IgD-negative memory B cell (primary cell): ENCODE data around the gene PEAR1. TPM values are rescaled to one million over a fixed set of nuclear protein-coding genes. Genes with fewer than 3 reads are reported as not detected.
"Not testable (repeated sequence)": the region's sequence is repeated elsewhere in the genome, so short reads cannot be mapped to it uniquely, and the experiment has no call there.

ENCODE experiments used
- H3K27ac Mint-ChIP-seq, 3 donors: one replicate each; pipeline ENCODE4 v1.8.0; 2020 to 2022; ENCODE audit warnings: mild to moderate bottlenecking in 3 of 3, mixed read lengths in 3 of 3, moderate library complexity in 1 of 3
- H3K27me3 Mint-ChIP-seq: one replicate; pipeline ENCODE4 v1.8.0; 2021; ENCODE audit warnings: mixed read lengths
- H3K36me3 Mint-ChIP-seq: one replicate; pipeline ENCODE4 v1.8.0; 2020; ENCODE audit warnings: mild to moderate bottlenecking, mixed read lengths
- H3K4me1 Mint-ChIP-seq, 3 donors: one replicate each; pipeline ENCODE4 v1.8.0; 2020 to 2022; ENCODE audit warnings: mixed read lengths in 3 of 3, mild to moderate bottlenecking in 1 of 3
- H3K4me3 Mint-ChIP-seq, 4 donors: one replicate each; pipeline ENCODE4 v1.8.0; 2020 to 2022; ENCODE audit warnings: mild to moderate bottlenecking in 4 of 4, mixed read lengths in 4 of 4, moderate library complexity in 3 of 4
- H3K9me3 Mint-ChIP-seq, 3 donors: one replicate each; pipeline ENCODE4 v1.8.0; 2020 to 2021; ENCODE audit warnings: mixed read lengths in 3 of 3, mild to moderate bottlenecking in 1 of 3
- polyA plus RNA-seq: library from polyadenylated mRNA; unstranded; fragments of 300-500 nt; fragmentation: Illumina TruSeq; gene quantifications from one replicate; pipeline ENCODE4 v1.2.3, GENCODE V29; 2021

The PEAR1 gene
- polyA plus RNA-seq, 1 donor from 2014 or later = not detected

DNA sequence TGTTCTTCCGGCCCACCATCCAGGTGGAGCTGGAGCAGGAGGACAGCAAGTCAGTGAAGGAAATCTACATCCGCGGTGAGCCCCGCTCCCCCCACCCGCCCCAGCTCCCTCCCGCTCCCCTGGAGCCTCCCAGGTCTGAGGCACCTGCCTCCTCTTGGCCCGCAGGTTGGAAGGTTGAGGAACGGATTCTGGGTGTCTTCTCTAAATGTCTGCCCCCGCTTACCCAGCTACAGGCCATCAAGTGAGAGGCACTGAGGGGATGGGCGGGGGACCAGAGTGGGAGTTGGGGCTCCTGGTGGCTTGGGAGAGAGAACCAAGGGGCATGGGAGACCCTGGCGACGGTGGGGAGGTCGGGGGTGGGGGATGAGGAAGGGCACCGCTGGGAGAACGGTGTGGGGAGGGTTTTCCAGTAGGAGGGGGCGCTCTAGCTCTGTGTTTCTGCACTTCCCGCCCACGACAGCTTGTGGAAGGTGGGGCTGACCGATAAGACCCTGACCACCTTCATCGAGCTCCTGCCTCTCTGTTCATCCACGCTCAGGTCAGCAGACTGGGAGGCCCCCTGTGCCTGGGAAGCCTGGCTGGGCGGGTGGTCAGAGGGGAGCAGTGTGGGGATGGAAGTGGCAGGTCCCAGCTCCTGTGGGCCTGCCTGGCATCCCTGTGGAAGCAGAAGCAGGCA lies 31.1 kb downstream of the PEAR1 start:
- Mint-ChIP-seq H3K27ac (no peak overlapping the region), H3K4me3 (peak overlapping the region in 1 of 4 donors; percentile 63), H3K36me3 (no peaks in the 10 kb centered on the region), H3K9me3 (peaks cover 0 to 4% (median 0%) of the 10 kb centered on the region in 3 donors), H3K4me1 (peaks cover 11 to 13% (median 12%) of the 10 kb centered on the region in 3 donors), H3K27me3 (peaks cover 72% of the 10 kb centered on the region)

DNA sequence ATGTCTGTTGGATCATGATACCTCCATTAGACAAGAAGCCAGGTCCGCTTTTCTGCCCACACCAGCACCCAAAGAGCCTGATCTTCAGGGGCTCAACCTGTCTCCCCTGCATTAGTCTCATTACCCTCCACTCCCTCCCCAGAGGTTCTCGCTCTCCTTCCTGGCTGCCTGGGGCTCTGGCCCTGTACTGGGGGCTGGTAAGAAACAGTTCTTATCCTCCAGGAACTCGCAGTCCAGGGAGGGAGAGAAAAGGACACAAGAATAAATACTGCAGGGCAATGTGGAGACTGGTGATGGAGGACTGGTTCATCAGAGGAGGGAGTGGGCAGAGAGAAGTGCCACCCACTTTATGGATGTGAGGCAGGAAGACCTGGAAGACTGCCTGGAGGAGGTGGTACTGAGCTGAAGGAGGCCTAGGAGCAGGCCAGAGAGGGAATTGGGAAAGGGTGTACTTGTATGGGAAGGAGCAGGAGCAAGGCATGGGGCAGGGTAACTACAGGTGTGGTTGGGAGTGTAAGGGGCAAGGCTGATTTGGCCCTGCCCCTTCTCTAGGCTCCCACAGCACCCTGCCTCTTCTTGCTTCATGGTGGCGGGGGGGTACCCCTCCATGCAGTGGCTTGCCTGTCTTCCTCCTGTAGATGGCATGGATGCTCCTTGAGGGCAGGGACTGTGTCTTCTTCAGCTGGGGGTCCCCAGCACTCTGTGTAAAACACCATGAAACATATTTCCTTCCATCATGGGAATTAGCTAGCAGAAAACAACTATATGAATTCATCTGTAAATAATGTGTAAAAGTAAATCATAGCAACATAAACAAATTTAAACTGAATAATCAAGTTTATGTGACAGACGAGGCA lies 31.9 kb downstream of the PEAR1 start:
- H3K4me3 Mint-ChIP-seq = peak overlapping the region in 1 of 4 donors; percentile 63
- H3K36me3 Mint-ChIP-seq = no peaks in the 10 kb centered on the region
- H3K9me3 Mint-ChIP-seq = peaks cover 0 to 4% (median 0%) of the 10 kb centered on the region in 3 donors
- H3K27me3 Mint-ChIP-seq = peaks cover 74% of the 10 kb centered on the region
- peaks cover 11 to 13% (median 12%) of the 10 kb centered on the region in 3 donors for H3K4me1 Mint-ChIP-seq
- H3K27ac Mint-ChIP-seq = no peak overlapping the region

DNA sequence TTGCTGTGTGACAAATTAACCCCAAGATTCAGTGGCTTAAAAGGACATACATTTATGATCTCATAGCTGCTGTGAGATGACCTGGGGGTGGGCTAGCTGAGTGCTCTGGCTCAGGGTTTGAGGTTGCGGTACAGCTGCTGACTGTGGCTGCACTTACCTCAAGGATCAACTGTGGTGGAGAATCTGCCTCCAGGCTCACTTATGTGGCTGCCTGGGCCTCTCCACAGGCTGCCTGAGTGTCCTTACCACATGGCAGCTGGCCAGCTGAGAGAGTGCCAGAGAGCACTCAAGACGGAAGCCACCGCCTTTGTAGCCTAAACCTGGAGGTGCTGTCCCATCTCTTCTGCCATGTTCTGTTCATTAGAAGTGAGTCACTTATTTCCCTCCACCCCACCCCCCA lies 32.7 kb downstream of the PEAR1 start:
- Mint-ChIP-seq H3K4me1 (peaks cover 9 to 13% (median 12%) of the 10 kb centered on the region in 3 donors), H3K9me3 (peaks cover 0 to 4% (median 0%) of the 10 kb centered on the region in 3 donors), H3K27me3 (peaks cover 74% of the 10 kb centered on the region), H3K4me3 (no peak overlapping the region), H3K27ac (no peak overlapping the region), H3K36me3 (no peaks in the 10 kb centered on the region)

DNA sequence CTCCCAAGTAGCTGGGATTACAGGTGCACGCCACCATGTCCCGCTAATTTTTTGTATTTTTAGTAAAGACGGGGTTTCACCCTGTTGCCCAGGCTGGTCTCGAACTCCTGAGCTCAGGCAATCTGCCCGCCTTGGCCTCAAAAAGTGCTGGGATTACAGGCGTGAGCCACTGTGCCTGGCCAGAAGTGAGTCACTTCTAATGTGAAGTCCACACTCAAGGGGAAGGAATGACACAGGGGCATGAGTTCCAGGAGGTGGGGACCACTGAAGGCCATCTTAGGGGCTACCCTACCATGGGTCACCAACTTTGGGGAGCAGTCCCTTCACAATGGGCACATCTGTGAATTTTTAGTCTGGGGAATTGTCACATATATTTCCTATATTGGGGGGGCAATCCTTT lies 33.2 kb downstream of the PEAR1 start:
- H3K9me3 Mint-ChIP-seq, H3K27ac Mint-ChIP-seq, H3K36me3 Mint-ChIP-seq: not testable (repeated sequence)
- Mint-ChIP-seq H3K4me1 (peaks cover 9 to 13% (median 12%) of the 10 kb centered on the region in 3 donors), H3K27me3 (peaks cover 78% of the 10 kb centered on the region), H3K4me3 (peak overlapping the region in 1 of 4 donors; percentile 77)

DNA sequence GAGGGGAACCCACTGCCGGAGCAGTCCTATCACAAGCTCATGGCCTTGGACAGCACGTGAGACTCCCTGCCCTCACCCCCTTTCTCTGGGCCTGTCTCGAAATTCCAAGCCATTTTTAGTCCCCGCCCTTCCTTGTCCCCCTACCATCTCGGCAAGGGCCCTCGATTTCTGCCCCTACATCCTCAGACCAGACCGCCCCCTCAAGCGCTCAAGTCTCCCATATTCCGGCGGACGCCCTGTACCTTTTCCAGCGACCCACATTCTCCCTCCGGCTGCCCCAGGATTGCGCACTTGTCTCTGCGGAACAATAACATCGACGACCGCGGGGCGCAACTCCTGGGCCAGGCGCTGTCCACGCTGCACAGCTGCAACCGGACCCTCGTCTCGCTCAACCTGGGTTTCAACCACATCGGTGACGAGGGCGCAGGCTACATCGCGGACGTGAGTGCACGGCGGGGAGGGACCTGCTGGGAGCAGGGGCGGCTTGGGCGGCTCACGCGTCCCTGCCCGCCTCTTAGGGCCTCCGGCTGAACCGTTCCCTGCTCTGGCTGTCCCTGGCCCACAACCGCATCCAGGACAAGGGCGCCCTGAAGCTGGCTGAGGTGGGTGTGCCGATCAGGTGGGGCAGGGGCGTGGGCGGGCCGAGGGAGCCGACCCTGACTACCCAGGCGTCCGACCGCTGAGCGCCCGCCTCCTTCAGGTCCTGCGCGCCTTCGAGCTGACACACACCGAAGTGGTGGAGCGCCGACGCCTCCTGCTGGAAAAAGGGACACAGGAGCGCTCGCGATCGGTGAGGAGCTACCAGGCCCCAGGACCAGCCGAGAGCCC lies 33.9 kb downstream of the PEAR1 start:
- peaks cover 9 to 12% (median 11%) of the 10 kb centered on the region in 3 donors for H3K4me1 Mint-ChIP-seq
- peaks cover 74% of the 10 kb centered on the region for H3K27me3 Mint-ChIP-seq
- no peak overlapping the region for H3K4me3 Mint-ChIP-seq
- peaks cover 2% of the 10 kb centered on the region for H3K36me3 Mint-ChIP-seq
- peaks cover 0 to 4% (median 0%) of the 10 kb centered on the region in 3 donors for H3K9me3 Mint-ChIP-seq
- H3K27ac Mint-ChIP-seq = peak overlapping the region in 2 of 3 donors; percentile 53 to 57

DNA sequence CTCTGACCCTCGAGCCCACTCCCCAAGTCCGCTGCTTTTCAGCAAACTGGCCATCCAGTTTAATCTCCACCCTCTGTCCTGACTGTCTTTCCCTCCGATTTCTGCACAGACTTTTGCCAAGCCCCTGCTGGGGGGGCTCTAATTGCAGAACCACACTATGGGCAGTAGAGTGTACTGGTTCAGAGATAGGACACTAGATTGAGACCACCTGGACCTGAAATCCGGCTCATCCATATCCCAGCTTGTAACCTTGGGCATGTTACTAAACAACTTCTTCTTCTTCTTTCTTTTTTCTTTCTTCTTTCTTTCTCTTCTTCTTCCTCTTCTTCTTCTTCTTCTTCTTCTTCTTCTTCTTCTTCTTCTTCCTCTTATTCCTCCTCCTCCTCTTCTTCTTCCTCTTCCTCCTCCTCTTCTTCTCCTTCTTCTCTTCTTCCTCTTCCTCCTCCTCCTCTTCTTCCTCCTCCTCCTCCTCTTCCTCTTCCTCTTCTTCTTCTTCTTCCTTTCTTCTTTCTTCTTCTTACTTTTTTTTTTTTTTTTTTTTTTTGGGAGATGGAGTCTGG lies 34.6 kb downstream of the PEAR1 start:
- peaks cover 8 to 12% (median 9%) of the 10 kb centered on the region in 3 donors for H3K4me1 Mint-ChIP-seq
- peak overlapping the region in 1 of 4 donors; percentile 90 for H3K4me3 Mint-ChIP-seq
- peaks cover 0 to 4% (median 0%) of the 10 kb centered on the region in 3 donors for H3K9me3 Mint-ChIP-seq
- H3K27ac Mint-ChIP-seq = peak overlapping the region in 1 of 3 donors; percentile 57
- peaks cover 76% of the 10 kb centered on the region for H3K27me3 Mint-ChIP-seq
- peaks cover 2% of the 10 kb centered on the region for H3K36me3 Mint-ChIP-seq

DNA sequence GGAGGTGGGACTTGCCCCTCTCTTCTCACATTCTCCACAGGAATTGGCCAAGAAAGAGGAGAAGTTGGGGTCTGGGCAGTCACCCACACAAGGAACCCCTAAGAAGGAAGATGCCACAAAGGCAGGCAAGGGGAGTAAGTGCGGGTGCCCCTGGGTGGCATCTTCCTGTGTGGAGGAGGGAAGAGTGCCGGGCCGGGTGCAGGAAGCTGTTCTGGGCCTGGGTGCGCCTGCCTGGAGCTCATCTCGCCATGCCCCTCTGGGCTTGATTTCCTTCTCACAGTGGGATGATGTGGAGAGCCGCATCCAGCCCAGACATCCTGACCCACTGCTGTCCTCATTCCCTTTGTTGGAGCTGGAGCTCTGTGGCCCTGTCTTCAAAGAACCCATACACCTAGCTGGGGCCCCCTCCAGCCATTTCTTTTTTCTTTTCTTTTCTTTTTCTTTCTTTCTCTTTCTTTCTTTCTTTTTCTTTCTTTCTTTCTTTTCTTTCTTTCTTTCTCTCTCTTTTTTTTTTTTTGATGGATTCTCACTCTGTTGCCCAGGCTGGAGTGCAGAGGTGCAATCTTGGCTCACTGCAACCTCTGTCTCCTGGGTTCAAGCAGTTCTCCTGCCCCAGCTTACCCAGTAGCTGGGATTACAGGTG lies 36.2 kb downstream of the PEAR1 start:
- Mint-ChIP-seq H3K9me3 (peaks cover 0 to 2% (median 0%) of the 10 kb centered on the region in 3 donors), H3K4me1 (peaks cover 4 to 10% (median 7%) of the 10 kb centered on the region in 3 donors), H3K27ac (no peak overlapping the region), H3K4me3 (no peak overlapping the region), H3K36me3 (peaks cover 2% of the 10 kb centered on the region), H3K27me3 (peaks cover 74% of the 10 kb centered on the region)

DNA sequence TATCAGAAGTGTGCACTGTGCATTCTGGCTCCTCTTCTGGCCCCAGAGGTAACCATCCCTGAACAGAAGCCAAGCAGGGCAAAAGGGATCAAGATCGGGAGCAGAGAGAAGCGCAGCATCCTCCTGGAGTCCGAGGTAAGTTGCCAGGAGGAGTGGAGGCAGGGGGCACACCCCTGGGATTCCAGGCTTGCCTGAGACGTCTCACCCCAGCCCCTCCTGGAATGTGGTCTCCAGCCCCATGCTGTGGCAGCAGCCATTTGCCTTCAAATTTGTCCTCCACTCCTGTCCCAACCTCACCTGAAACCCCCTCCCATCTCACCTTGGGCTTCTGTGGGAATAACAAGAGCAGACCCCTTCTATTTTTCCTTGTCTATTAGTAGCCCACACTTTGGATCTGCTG lies 37.0 kb downstream of the PEAR1 start:
- H3K36me3 Mint-ChIP-seq = peaks cover 2% of the 10 kb centered on the region
- no peak overlapping the region for H3K27ac Mint-ChIP-seq
- peaks cover 0 to 2% (median 0%) of the 10 kb centered on the region in 3 donors for H3K9me3 Mint-ChIP-seq
- H3K27me3 Mint-ChIP-seq = peaks cover 67% of the 10 kb centered on the region
- H3K4me3 Mint-ChIP-seq = no peak overlapping the region
- peaks cover 4 to 10% (median 7%) of the 10 kb centered on the region in 3 donors for H3K4me1 Mint-ChIP-seq

DNA sequence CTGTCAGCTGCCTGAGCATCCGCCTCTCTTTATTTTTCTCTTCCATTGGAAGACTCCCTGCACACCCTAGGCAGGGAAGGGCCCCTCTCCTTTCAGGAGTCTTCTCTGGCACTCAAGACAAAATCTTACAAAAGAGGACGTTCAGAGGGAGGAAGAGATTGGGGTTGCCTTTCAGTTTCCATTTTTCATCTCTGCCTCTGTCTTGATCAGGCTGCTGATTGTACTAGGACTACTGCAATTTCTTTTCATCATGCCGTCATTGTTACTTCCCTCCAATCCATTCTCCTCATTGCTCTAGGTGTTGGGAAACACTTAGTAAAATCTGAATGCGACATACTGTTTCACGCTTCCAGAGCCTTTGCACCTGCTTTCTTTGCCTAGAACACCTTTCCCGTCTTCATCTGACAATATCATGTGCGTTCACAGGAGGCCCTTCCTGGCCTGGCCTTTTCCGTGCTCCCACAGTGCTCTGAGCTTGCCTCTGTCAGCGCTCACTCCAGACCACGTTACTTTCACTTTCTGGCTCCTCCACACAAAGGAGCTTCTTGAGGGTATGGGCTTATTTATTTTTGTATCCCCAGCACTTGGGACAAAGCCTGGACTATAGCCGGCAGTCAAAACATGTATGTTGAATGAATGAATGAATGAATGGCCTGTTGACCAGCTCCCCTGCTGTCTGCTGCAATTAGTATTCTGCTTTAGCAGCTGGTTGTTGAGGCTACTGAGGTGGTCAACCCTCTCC lies 37.9 kb downstream of the PEAR1 start:
- no peak overlapping the region for H3K4me3 Mint-ChIP-seq
- H3K27ac Mint-ChIP-seq = no peak overlapping the region
- H3K27me3 Mint-ChIP-seq = peaks cover 58% of the 10 kb centered on the region
- peaks cover 2% of the 10 kb centered on the region for H3K36me3 Mint-ChIP-seq
- peaks cover 0 to 2% (median 0%) of the 10 kb centered on the region in 3 donors for H3K9me3 Mint-ChIP-seq
- H3K4me1 Mint-ChIP-seq = peaks cover 4 to 10% (median 4%) of the 10 kb centered on the region in 3 donors

DNA sequence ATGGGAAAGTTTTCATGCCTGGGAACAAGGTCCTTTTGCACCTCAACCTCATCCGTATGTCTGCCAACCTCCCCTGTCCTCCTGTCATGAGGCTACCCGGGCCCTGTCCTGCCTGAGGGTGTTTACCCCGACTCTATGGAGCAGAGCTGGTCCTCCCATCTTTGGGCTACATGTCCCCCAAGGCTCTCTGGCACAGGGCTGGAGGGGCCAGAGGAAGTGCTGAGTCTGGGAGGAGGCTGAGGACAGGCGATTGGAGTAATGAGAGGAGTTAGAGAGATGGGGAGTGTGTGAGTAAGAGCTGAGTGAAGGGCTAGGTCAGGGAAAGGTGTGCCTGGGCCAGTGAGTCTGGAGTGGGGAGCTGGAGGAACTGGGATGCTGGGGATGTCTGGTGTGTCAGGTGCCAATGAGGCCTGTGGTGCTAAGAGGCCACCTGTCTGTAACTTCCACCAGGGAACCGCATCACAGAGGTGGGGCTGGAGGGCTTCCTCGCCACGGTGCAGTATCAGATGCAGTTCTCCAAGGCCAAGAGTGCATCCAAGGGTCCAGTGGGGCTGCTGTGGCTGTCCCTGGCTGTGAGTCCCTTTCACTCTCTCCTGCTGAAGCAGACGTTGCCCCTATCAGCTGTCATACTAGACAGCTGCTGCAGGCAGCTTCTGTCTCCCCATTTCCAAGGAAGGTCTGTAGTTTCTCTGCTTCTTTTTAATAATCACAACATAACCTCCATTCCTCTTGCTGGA lies 38.6 kb downstream of the PEAR1 start:
- no peak overlapping the region for H3K27ac Mint-ChIP-seq
- no peak overlapping the region for H3K4me3 Mint-ChIP-seq
- peaks cover 0 to 2% (median 0%) of the 10 kb centered on the region in 3 donors for H3K9me3 Mint-ChIP-seq
- peaks cover 4 to 9% (median 4%) of the 10 kb centered on the region in 3 donors for H3K4me1 Mint-ChIP-seq
- H3K36me3 Mint-ChIP-seq = peaks cover 2% of the 10 kb centered on the region
- H3K27me3 Mint-ChIP-seq = peaks cover 51% of the 10 kb centered on the region

DNA sequence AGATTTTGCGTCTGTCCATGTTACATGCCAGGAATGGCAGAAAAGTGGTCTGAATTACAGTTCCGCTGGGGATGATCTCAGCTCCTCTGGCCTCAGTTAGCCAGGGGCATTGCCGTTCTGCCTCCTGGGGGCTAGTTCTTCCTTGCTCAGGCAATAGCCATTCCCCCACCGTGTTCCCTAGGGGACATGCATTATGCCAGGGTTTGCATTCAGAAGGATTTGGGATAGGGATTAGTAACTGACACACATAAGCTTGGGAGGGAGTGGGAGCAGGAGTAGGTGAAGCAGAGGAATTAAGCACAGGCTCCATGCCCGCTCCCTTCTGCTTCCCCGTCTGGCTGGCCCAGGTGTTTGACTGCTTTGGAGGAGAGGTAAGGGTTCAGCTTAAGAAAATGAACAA lies 39.6 kb downstream of the PEAR1 start:
- H3K27ac Mint-ChIP-seq = no peak overlapping the region
- peaks cover 2% of the 10 kb centered on the region for H3K36me3 Mint-ChIP-seq
- H3K4me1 Mint-ChIP-seq = peaks cover under 1 to 4% (median 2%) of the 10 kb centered on the region in 3 donors

DNA sequence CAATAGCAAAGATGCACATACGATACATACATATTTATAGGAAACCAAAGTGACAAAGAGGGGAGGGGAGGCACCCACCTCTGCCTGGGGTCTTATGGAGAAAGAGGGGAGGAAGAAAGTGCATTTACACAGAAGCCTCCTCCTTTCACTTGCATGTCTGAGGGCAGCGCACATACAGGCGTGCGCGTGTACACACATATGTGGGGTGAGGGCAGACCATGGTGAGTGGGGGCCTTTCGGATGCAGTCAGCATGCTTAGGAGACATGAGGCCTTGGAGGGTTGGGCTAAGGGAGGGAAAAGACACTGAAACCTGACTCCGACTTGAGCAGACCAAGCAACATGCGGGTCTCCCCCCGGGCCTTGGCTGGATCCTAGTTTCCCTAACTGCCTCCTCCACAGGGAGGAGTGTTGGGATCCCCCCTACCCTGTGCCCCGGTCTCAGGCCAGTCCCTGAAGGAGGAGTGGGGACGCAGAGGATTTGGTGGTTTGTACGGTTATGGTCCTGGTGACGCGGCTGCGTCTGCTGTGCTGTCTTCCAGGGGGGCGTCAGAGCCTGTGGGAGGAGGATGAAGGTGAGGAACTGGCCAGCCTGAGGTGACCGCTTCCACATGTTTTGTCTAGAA lies 42.1 kb downstream of the PEAR1 start:
- no peak overlapping the region for H3K4me3 Mint-ChIP-seq
- peaks cover 0 to 3% (median 0%) of the 10 kb centered on the region in 3 donors for H3K4me1 Mint-ChIP-seq
- H3K27ac Mint-ChIP-seq = peak overlapping the region in 1 of 3 donors; percentile 5
- H3K36me3 Mint-ChIP-seq = peaks cover 2% of the 10 kb centered on the region
- no peaks in the 10 kb centered on the region for H3K9me3 Mint-ChIP-seq
- H3K27me3 Mint-ChIP-seq = peaks cover 26% of the 10 kb centered on the region

More for the DNA sequence above, 39.6 kb downstream of the PEAR1 start:
- Mint-ChIP-seq H3K27me3 (peaks cover 43% of the 10 kb centered on the region), H3K4me3 (no peak overlapping the region), H3K9me3 (no peaks in the 10 kb centered on the region)
